ENCODE results near the gene TTC34. TPM values are rescaled to one million over a fixed set of nuclear protein-coding genes. Genes with fewer than 3 reads are reported as not detected.

The TTC34 gene
- total RNA-seq, 2 donors from 2014 or later: 0.41 to 0.63 TPM

DNA sequence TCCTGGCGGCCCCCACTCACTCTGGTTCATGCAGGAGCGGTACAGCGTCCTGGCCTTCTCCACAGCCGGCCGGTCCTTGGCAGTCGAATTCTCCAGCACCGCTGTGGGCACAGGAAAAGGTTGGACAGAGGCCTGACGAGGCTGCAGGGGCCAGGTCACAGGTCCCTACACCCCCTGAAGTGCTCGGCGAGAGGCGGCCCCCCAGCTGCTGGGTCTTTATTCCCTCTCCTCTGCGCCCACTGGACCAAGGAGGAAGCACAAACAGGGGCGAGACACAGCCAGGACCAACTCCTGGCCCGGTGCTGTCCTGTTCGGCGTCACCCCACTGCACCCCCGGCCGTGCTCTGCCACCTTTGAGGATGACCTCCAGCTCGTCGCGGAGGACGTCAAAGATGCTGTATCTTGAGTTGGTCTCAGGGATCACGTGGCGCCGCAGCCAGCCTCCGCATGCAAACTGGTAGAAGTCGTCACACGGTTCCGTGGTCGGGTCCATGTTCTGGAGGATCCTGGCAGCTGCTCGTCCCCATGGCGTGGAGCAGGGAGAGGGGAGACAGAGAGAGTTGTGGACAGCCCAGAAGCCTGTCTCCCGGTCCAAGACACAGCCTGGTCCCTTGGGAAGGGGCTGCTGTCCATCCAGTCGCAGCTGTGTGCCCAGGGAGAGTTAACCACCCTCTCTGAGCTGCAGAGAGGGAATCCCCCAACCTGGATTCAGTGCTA lies 192.0 kb downstream of the TTC34 start:
- Histone ChIP-seq H3K9me3 (peaks cover 11% of the 10 kb centered on the region), H3K4me1 (ENCODE audit: control insufficient read depth in 1 of 2, low read depth in 2 of 2) (no peaks in the 10 kb centered on the region), H3K27me3 (replicated peaks; ENCODE audit: insufficient read depth) (no peaks in the 10 kb centered on the region), H3K4me3 (no peak overlapping the region), H3K27ac (no peak overlapping the region), H3K36me3 (no peaks in the 10 kb centered on the region)
- TF ChIP-seq, protein P1, sequence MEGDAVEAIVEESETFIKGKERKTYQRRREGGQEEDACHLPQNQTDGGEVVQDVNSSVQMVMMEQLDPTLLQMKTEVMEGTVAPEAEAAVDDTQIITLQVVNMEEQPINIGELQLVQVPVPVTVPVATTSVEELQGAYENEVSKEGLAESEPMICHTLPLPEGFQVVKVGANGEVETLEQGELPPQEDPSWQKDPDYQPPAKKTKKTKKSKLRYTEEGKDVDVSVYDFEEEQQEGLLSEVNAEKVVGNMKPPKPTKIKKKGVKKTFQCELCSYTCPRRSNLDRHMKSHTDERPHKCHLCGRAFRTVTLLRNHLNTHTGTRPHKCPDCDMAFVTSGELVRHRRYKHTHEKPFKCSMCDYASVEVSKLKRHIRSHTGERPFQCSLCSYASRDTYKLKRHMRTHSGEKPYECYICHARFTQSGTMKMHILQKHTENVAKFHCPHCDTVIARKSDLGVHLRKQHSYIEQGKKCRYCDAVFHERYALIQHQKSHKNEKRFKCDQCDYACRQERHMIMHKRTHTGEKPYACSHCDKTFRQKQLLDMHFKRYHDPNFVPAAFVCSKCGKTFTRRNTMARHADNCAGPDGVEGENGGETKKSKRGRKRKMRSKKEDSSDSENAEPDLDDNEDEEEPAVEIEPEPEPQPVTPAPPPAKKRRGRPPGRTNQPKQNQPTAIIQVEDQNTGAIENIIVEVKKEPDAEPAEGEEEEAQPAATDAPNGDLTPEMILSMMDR (IDR thresholded peaks at IDR 0.05): no peak
- DNase-seq (ENCODE audit: low spot score) (no peak), ATAC-seq (ENCODE audit: insufficient number of reproducible peaks, low FRiP score, low read depth) (no peak)

DNA sequence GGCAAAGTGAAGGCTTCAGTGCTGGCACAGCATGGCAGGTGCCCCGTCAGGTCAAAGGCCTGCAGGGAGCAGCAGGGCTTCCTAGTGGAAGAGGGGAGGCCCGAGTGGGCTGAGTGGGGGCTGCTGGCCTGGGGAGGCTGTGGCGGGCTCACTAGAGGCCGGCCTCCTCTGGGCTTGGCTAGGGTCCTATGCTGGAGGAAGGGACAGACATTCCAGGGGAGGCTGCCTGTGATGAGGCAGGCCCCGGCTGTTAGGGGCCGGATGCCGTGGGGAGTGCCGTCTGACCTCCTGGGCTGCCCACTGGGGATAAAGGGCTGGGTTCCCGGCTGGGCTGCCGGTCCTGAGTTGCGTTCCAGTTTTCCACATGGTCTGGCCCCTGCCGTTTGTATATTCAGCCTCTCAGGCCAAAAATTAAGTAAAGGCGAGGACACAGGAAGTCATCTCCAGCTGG lies 193.8 kb downstream of the TTC34 start:
- no peak overlapping the region for H3K4me3 ChIP-seq
- no peaks in the 10 kb centered on the region for H3K27me3 ChIP-seq (replicated peaks; ENCODE audit: insufficient read depth)
- TF ChIP-seq, protein P1 (IDR thresholded peaks at IDR 0.05): no peak
- no peaks in the 10 kb centered on the region for H3K9me3 ChIP-seq
- ATAC-seq (ENCODE audit: insufficient number of reproducible peaks, low FRiP score, low read depth): no peak
- no peaks in the 10 kb centered on the region for H3K4me1 ChIP-seq (ENCODE audit: control insufficient read depth in 1 of 2, low read depth in 2 of 2)
- no peak for DNase-seq (ENCODE audit: low spot score)
- no peaks in the 10 kb centered on the region for H3K36me3 ChIP-seq
- no peak overlapping the region for H3K27ac ChIP-seq

DNA sequence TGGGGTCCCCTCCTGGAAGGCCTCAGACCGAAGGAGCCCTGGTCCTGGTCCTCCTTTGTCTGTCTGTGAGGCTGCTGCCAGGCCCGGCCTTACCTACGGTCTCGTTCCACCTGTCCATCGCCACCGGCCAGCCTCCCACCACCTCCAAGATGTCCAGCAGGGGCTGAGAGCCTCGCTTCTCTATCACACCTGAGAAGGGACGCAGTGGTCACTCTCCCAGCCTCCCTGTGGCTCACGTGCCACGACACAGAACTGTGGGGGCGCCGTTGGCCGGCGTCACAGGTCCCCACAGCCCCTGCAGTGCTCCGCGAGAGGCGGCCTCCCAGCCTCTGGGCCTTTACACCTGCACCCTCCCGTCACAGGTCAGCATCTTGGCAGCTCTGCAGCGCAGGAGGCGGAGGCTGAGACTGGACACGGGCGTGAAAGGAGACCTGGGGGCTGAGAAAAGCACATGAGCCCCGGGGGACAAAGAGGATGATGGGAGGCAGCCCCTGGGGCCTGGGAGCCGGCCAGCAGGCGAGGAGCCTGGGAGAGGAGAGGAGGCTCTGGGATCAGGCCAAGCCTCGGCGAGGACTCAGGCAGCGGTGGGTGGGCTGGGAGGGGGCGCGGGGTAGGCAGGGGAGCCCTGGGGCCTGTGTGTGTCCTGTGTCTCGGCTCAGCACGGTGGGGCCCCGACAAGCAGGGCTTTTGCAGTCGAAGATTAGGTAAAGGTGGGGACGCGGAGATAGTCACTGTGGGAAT lies 194.4 kb downstream of the TTC34 start:
- no peaks in the 10 kb centered on the region for H3K4me1 ChIP-seq (ENCODE audit: control insufficient read depth in 1 of 2, low read depth in 2 of 2)
- H3K27me3 ChIP-seq (replicated peaks; ENCODE audit: insufficient read depth): no peaks in the 10 kb centered on the region
- H3K27ac ChIP-seq: no peak overlapping the region
- no peaks in the 10 kb centered on the region for H3K9me3 ChIP-seq
- ATAC-seq (ENCODE audit: insufficient number of reproducible peaks, low FRiP score, low read depth): no peak
- no peaks in the 10 kb centered on the region for H3K36me3 ChIP-seq
- DNase-seq (ENCODE audit: low spot score): no peak
- TF ChIP-seq, protein P1 (IDR thresholded peaks at IDR 0.05): no peak
- no peak overlapping the region for H3K4me3 ChIP-seq

DNA sequence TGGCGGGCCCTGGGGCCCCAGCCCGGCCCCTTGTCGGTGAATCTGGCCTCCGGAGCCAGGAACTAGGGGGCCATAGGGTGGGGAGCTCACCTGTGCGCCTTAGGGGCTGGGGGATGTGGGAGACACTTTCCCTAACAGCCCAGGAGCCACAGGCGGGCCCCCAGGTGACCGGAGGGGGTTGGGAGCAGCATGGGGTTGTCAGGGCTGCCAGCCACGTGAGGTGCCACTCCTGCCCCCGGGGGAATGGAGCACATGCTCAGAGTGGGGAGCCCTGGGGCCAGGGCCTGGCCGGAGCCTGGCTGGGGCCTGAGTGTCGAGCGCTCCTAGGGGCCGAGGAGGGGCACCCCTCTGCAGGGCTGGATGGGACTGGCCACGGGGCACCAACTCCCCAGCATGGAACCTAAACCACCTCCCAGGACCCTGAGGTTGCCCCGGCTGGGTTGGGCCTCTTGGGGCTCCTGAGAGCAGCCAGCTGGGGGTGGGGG lies 195.1 kb downstream of the TTC34 start:
- H3K4me3 ChIP-seq: no peak overlapping the region
- no peaks in the 10 kb centered on the region for H3K36me3 ChIP-seq
- no peaks in the 10 kb centered on the region for H3K27me3 ChIP-seq (replicated peaks; ENCODE audit: insufficient read depth)
- no peaks in the 10 kb centered on the region for H3K4me1 ChIP-seq (ENCODE audit: control insufficient read depth in 1 of 2, low read depth in 2 of 2)
- no peak overlapping the region for H3K27ac ChIP-seq
- no peaks in the 10 kb centered on the region for H3K9me3 ChIP-seq
- DNase-seq (ENCODE audit: low spot score) (no peak), ATAC-seq (ENCODE audit: insufficient number of reproducible peaks, low FRiP score, low read depth) (no peak)
- TF ChIP-seq, protein P1 (IDR thresholded peaks at IDR 0.05): no peak

All from thoracic aorta (tissue), 2 donors.